Hepatocyte (in vitro differentiated cells): ENCODE results near the gene GPATCH11. TPM values are rescaled to one million over a fixed set of nuclear protein-coding genes. Genes with fewer than 3 reads are reported as not detected.

Experiments
- DNase-seq: peaks from one replicate; pipeline ENCODE4 v3.0.0-alpha.2; 2016; ENCODE audit warnings: low spot score
- H2AFZ ChIP-seq: fragments of 200-600 bp; sonication (generic); 2 replicates; pipeline ENCODE4 v1.6.0; 2016; ENCODE audit warnings: antibody characterized with exemption, mild to moderate bottlenecking
- H3K27ac ChIP-seq: fragments of 200-600 bp; sonication (generic); 2 replicates; pipeline ENCODE4 v1.5.1; 2016; ENCODE audit warnings: mild to moderate bottlenecking
- H3K27me3 ChIP-seq: fragments of 200-600 bp; sonication (generic); 2 replicates; pipeline ENCODE4 v1.6.1; 2016
- H3K36me3 ChIP-seq: fragments of 200-600 bp; sonication (generic); replicated peaks from 2 replicates; pipeline ENCODE4 v1.5.1; 2016; ENCODE audit warnings: low read depth; ENCODE audit not compliant: insufficient read depth
- H3K4me1 ChIP-seq: fragments of 200-600 bp; sonication (generic); 2 replicates; pipeline ENCODE4 v1.5.1; 2016; ENCODE audit warnings: mild to moderate bottlenecking, moderate library complexity; ENCODE audit not compliant: insufficient read depth
- H3K4me2 ChIP-seq: fragments of 200-600 bp; sonication (generic); 2 replicates; pipeline ENCODE4 v1.6.0; 2016
- H3K4me3 ChIP-seq: fragments of 200-600 bp; sonication (generic); 2 replicates; pipeline ENCODE4 v1.5.1; 2016; ENCODE audit warnings: mild to moderate bottlenecking
- H3K79me2 ChIP-seq: fragments of 200-600 bp; sonication (generic); 2 replicates; pipeline ENCODE4 v1.6.0; 2017; ENCODE audit warnings: mild to moderate bottlenecking
- H3K9me2 ChIP-seq: fragments of 200-600 bp; sonication (generic); replicated peaks from 2 replicates; pipeline ENCODE4 v1.6.0; 2017; ENCODE audit warnings: mild to moderate bottlenecking; ENCODE audit not compliant: insufficient read depth
- H3K9me3 ChIP-seq: fragments of 200-600 bp; sonication (generic); 2 replicates; pipeline ENCODE4 v1.5.1; 2016; ENCODE audit warnings: low read depth, mild to moderate bottlenecking
- H4K20me1 ChIP-seq: fragments of 200-600 bp; sonication (generic); 2 replicates; pipeline ENCODE4 v1.6.0; 2016; ENCODE audit warnings: mild to moderate bottlenecking; ENCODE audit not compliant: insufficient read depth, poor library complexity, severe bottlenecking
- CTCF ChIP-seq: fragments of 200-600 bp; sonication (generic); IDR thresholded peaks from 2 replicates; pipeline ENCODE4 v1.5.1; 2016; ENCODE audit warnings: antibody characterized with exemption, mild to moderate bottlenecking; ENCODE audit not compliant: poor library complexity
- EZH2 ChIP-seq: fragments of 200-600 bp; sonication (generic); IDR thresholded peaks from 2 replicates; pipeline ENCODE4 v1.6.1; 2016; ENCODE audit warnings: antibody characterized with exemption, mild to moderate bottlenecking, borderline replicate concordance
- EZH2phosphoT487 ChIP-seq: fragments of 200-600 bp; sonication (generic); IDR thresholded peaks from one replicate; pipeline ENCODE4 v1.6.1; 2018; ENCODE audit warnings: antibody characterized with exemption, mild to moderate bottlenecking, low read depth, moderate library complexity; ENCODE audit not compliant: unreplicated experiment, severe bottlenecking
- WGBS: methylation state at CpG from one replicate; pipeline ENCODE4 v1.1.6; 2016; ENCODE audit warnings: low lambda C conversion rate; ENCODE audit errors: missing lambda C conversion rate; 5-methylcytosine and 5-hydroxymethylcytosine counted together
- polyA plus RNA-seq: library from polyadenylated mRNA; unstranded; fragments of >200 nt; fragmentation: Nextera tagmentation; extraction: Ambion mirVana; gene quantifications from 2 replicates; pipeline ENCODE4 v1.2.1, GENCODE V29; 2016
- total RNA-seq: library from RNA; depleted of rRNA; stranded (reverse); fragments of >200 nt; gene quantifications from 2 replicates; pipeline ENCODE4 v1.2.3, GENCODE V29; 2014

Gene GPATCH11
- total and polyA plus RNA-seq, 2 experiments from 2014 or later, result 3.1 to 4.3 TPM

DNA sequence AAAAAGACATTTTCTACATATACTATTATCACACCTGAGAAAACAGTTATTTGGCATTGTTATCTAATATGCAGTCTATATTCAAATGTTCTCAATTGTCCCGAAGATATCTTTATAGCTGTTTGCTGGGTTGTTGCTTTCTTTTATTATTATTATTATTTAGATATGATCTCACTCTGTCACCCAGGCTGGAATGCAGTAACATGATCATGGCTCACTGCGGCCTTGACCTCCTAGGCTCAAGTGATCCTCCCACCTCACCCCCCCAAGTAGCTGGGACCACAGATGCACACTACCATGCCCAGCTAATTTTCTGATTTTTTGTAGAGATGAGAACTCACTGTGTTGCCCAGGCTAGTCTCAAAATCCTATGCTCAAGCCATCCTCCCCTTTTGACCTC lies 19.9 kb downstream of the GPATCH11 start:
- no peak overlapping the region for H3K4me3 ChIP-seq
- H4K20me1 ChIP-seq, result no peaks in the 10 kb centered on the region
- H3K27me3 ChIP-seq, result no peaks in the 10 kb centered on the region
- 96% methylated on average over 2 of the region's 2 CpGs for WGBS
- no peaks in the 10 kb centered on the region for H3K79me2 ChIP-seq
- H3K27ac ChIP-seq, result no peak overlapping the region
- no peak overlapping the region for H2AFZ ChIP-seq
- DNase-seq, result no peak
- peaks cover under 1% of the 10 kb centered on the region for H3K36me3 ChIP-seq
- H3K9me2 ChIP-seq, result no peaks in the 10 kb centered on the region
- H3K4me2 ChIP-seq, result no peak overlapping the region
- no peak for TF ChIP-seq CTCF
- no peak for TF ChIP-seq EZH2
- TF ChIP-seq EZH2phosphoT487, result no peak
- H3K4me1 ChIP-seq, result no peaks in the 10 kb centered on the region
- no peaks in the 10 kb centered on the region for H3K9me3 ChIP-seq

- WGBS, result 90% methylated on average over 5 of the region's 5 CpGs
- H3K27me3 ChIP-seq, result no peaks in the 10 kb centered on the region
- H3K4me2 ChIP-seq, result no peak overlapping the region
- H3K36me3 ChIP-seq, result peaks cover 3% of the 10 kb centered on the region
- no peaks in the 10 kb centered on the region for H3K9me2 ChIP-seq
- H3K4me3 ChIP-seq, result no peak overlapping the region
- H3K79me2 ChIP-seq, result no peaks in the 10 kb centered on the region
- no peaks in the 10 kb centered on the region for H3K9me3 ChIP-seq
- no peaks in the 10 kb centered on the region for H3K4me1 ChIP-seq
- no peak overlapping the region for H2AFZ ChIP-seq
- no peak for DNase-seq
- H3K27ac ChIP-seq, result no peak overlapping the region
- H4K20me1 ChIP-seq, result no peaks in the 10 kb centered on the region
- no peak for TF ChIP-seq EZH2phosphoT487
- TF ChIP-seq EZH2, result no peak
- no peak for TF ChIP-seq CTCF
These were observed 20.8 kb downstream of the GPATCH11 start for GRCh38 chr2:37105150-37105549.

DNA sequence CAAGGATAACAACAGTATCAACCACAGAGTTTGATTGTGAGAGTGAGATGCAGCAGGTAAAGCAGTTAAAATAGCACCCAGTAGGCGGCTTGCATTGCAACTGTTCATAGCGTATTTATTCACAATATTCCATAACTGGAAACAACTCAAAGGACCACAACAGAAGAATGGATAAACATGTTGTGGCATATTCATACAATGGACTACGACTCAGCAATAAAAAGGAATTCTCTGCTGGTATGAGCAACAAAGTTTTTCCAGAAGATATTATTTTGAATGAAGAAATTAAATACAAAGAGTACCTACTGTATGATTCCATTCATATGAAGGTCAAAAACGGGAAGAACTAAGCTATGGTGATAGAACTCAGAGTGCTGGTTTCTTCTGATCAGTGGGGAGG lies 25.2 kb downstream of the GPATCH11 start:
- no peak overlapping the region for H3K27ac ChIP-seq
- H3K36me3 ChIP-seq, result peaks cover 3% of the 10 kb centered on the region
- 95% methylated on average over 4 of the region's 4 CpGs for WGBS
- H3K4me2 ChIP-seq, result no peak overlapping the region
- no peak for DNase-seq
- no peaks in the 10 kb centered on the region for H3K9me3 ChIP-seq
- no peak overlapping the region for H3K4me3 ChIP-seq
- H4K20me1 ChIP-seq, result no peaks in the 10 kb centered on the region
- no peaks in the 10 kb centered on the region for H3K79me2 ChIP-seq
- no peaks in the 10 kb centered on the region for H3K4me1 ChIP-seq
- H3K27me3 ChIP-seq, result no peaks in the 10 kb centered on the region
- H3K9me2 ChIP-seq, result no peaks in the 10 kb centered on the region
- TF ChIP-seq EZH2 (no peak), EZH2phosphoT487 (no peak), CTCF (no peak)
- H2AFZ ChIP-seq, result no peak overlapping the region
